H1 (cell line): ENCODE results near the gene SNAPC1. TPM values are rescaled to one million over a fixed set of nuclear protein-coding genes. Genes with fewer than 3 reads are reported as not detected.
A peak's percentile ranks its signal among the peaks of the same experiment; 100 is the strongest.

ENCODE experiments used
- CTCF ChIA-PET: fragments of 300-600 bp; sonication (Branson Sonifier 250); formaldehyde crosslinking; loops from one replicate; lab custom pipeline; 2021; ENCODE audit not compliant: partially characterized antibody; lab: Charles Lee
- POLR2A ChIA-PET: fragments of 300-600 bp; sonication (Branson Sonifier 250); formaldehyde crosslinking; loops from one replicate; lab custom pipeline; 2021; ENCODE audit warnings: inconsistent platforms; ENCODE audit not compliant: partially characterized antibody; lab: Charles Lee
- DNase-seq, 2 experiments: peaks; one replicate each; pipeline versions ENCODE4 v3.0.0 to v3.0.0-alpha.2; 2010 to 2022; ENCODE audit warnings: low spot score in 2 of 2, low read depth in 1 of 2, mixed read lengths in 1 of 2
- FAIRE-seq: peaks from 2 replicates; lab custom pipeline; 2011; peaks lifted over from hg19 to GRCh38; lab: Jason Lieb, UNC
- H2AFZ ChIP-seq: 2 replicates; pipeline ENCODE4 v1.8.1; 2012; ENCODE audit warnings: low read length, inconsistent platforms
- H2AK5ac ChIP-seq: 2 replicates; pipeline ENCODE4 v1.6.1; 2013; ENCODE audit warnings: low read depth, low read length
- H2BK120ac ChIP-seq: replicated peaks from 2 replicates; pipeline ENCODE3; 2013; ENCODE audit warnings: low read depth, low read length, inconsistent platforms
- H2BK12ac ChIP-seq: 2 replicates; pipeline ENCODE4 v1.6.1; 2013; ENCODE audit warnings: low read depth, low read length
- H2BK15ac ChIP-seq: 2 replicates; pipeline ENCODE4 v1.6.1; 2013; ENCODE audit warnings: low read length
- H2BK20ac ChIP-seq: 2 replicates; pipeline ENCODE4 v1.6.1; 2013; ENCODE audit warnings: low read length
- H2BK5ac ChIP-seq: 2 replicates; pipeline ENCODE4 v1.6.1; 2013; ENCODE audit warnings: low read depth, low read length
- H3K14ac ChIP-seq: 2 replicates; pipeline ENCODE4 v1.6.1; 2013; ENCODE audit warnings: inconsistent platforms; ENCODE audit not compliant: insufficient read length
- H3K18ac ChIP-seq: 2 replicates; pipeline ENCODE4 v1.6.1; 2013; ENCODE audit warnings: low read length; ENCODE audit errors: extremely low read depth
- H3K23ac ChIP-seq: 2 replicates; pipeline ENCODE4 v1.6.1; 2013; ENCODE audit warnings: inconsistent platforms; ENCODE audit not compliant: insufficient read length
- H3K23me2 ChIP-seq: 2 replicates; pipeline ENCODE4 v1.6.1; 2013; ENCODE audit warnings: low read depth, low read length
- H3K27ac ChIP-seq: 2 replicates; pipeline ENCODE4 v1.6.1; 2011; ENCODE audit warnings: low read depth, low read length, inconsistent platforms
- H3K27me3 ChIP-seq, 4 experiments: replicated peaks in 1 of 4; 1 replicate in 1 of 4; 2 replicates in 3 of 4; pipeline versions ENCODE4 v1.6.1 to v1.8.1; 2011 to 2013; ENCODE audit warnings: low read length in 3 of 4, mild to moderate bottlenecking in 3 of 4, inconsistent platforms in 2 of 4, mixed read lengths in 2 of 4, moderate library complexity in 1 of 4; ENCODE audit not compliant: control insufficient read depth in 3 of 4, insufficient read depth in 3 of 4; ENCODE audit errors: extremely low read depth in 1 of 4
- H3K36me3 ChIP-seq, 4 experiments: 2 replicates each; pipeline versions ENCODE4 v1.6.1 to v1.8.1; 2011 to 2013; ENCODE audit warnings: mild to moderate bottlenecking in 4 of 4, low read length in 3 of 4, moderate library complexity in 2 of 4, control low read depth in 1 of 4, inconsistent platforms in 1 of 4; ENCODE audit not compliant: insufficient read depth in 4 of 4, control insufficient read depth in 2 of 4
- H3K4ac ChIP-seq: replicated peaks from 2 replicates; pipeline ENCODE3; 2013; ENCODE audit warnings: low read length, low read depth, mixed read lengths, inconsistent platforms; ENCODE audit not compliant: insufficient read length
- H3K4me1 ChIP-seq, 4 experiments: replicated peaks in 1 of 4; 1 replicate in 1 of 4; 2 replicates in 3 of 4; pipeline versions ENCODE4 v1.6.1 to v1.8.1; 2011 to 2013; ENCODE audit warnings: low read length in 3 of 4, inconsistent platforms in 2 of 4, mixed read lengths in 1 of 4; ENCODE audit not compliant: insufficient read depth in 4 of 4, control insufficient read depth in 3 of 4
- H3K4me2 ChIP-seq, 2 experiments: 2 replicates each; pipeline versions ENCODE4 v1.6.1 to v1.8.1; 2011 to 2013; ENCODE audit warnings: low read depth in 2 of 2, low read length in 2 of 2, control low read depth in 1 of 2, inconsistent platforms in 1 of 2, mild to moderate bottlenecking in 1 of 2; ENCODE audit not compliant: insufficient read depth in 1 of 2
- H3K4me3 ChIP-seq, 4 experiments: fragments of 200-600, 300-600 bp in 1 of 4; sonication (generic), shearing (Covaris generic), sonication (Bioruptor Twin) in 1 of 4; 2 replicates each; pipeline versions ENCODE4 v1.5.1 to v1.8.1; 2011 to 2016; ENCODE audit warnings: low read length in 4 of 4, low read depth in 3 of 4, control low read depth in 2 of 4, inconsistent platforms in 2 of 4, mild to moderate bottlenecking in 2 of 4, mixed read lengths in 1 of 4, moderate library complexity in 1 of 4; ENCODE audit not compliant: insufficient read depth in 2 of 4; ENCODE audit errors: extremely low read depth in 1 of 4
- H3K56ac ChIP-seq: replicated peaks from 2 replicates; pipeline ENCODE3; 2013; ENCODE audit warnings: low read depth, mild to moderate bottlenecking, mixed read lengths, low read length, inconsistent platforms; ENCODE audit not compliant: insufficient read length
- H3K79me1 ChIP-seq: 2 replicates; pipeline ENCODE4 v1.6.1; 2013; ENCODE audit warnings: low read depth, low read length, control low read depth
- H3K79me2 ChIP-seq, 2 experiments: 2 replicates each; pipeline versions ENCODE4 v1.6.1 to v1.8.1; 2012 to 2013; ENCODE audit warnings: low read length in 2 of 2, mild to moderate bottlenecking in 2 of 2, inconsistent platforms in 1 of 2; ENCODE audit not compliant: insufficient read depth in 2 of 2, control insufficient read depth in 1 of 2
- H3K9ac ChIP-seq, 4 experiments: replicated peaks in 1 of 4; 1 replicate in 1 of 4; 2 replicates in 3 of 4; pipeline versions ENCODE4 v1.6.1 to v1.8.1; 2011 to 2013; ENCODE audit warnings: low read depth in 3 of 4, low read length in 3 of 4, control low read depth in 2 of 4, mild to moderate bottlenecking in 2 of 4, moderate library complexity in 2 of 4, inconsistent platforms in 1 of 4; ENCODE audit errors: extremely low read depth in 1 of 4
- H3K9me3 ChIP-seq, 2 experiments: 2 replicates each; pipeline versions ENCODE4 v1.6.1 to v1.8.1; 2012 to 2013; ENCODE audit warnings: mild to moderate bottlenecking in 2 of 2, moderate library complexity in 2 of 2, control low read depth in 1 of 2, inconsistent platforms in 1 of 2, low read depth in 1 of 2, low read length in 1 of 2, mixed read lengths in 1 of 2; ENCODE audit not compliant: insufficient read depth in 2 of 2
- H4K20me1 ChIP-seq, 2 experiments: replicated peaks in 1 of 2; 2 replicates each; pipeline versions ENCODE3 to v1.8.1; 2011 to 2013; ENCODE audit warnings: inconsistent platforms in 2 of 2, low read length in 2 of 2, mild to moderate bottlenecking in 1 of 2; ENCODE audit not compliant: insufficient read depth in 2 of 2, control insufficient read depth in 1 of 2
- H4K5ac ChIP-seq: 2 replicates; pipeline ENCODE4 v1.6.1; 2013; ENCODE audit warnings: low read length, low read depth, mixed read lengths, inconsistent platforms; ENCODE audit not compliant: insufficient read length
- H4K8ac ChIP-seq: 2 replicates; pipeline ENCODE4 v1.8.0; 2013; ENCODE audit warnings: mild to moderate bottlenecking, moderate library complexity, low read length, inconsistent platforms; ENCODE audit not compliant: insufficient read depth; ENCODE audit errors: extremely low read depth
- H4K91ac ChIP-seq: replicated peaks from 2 replicates; pipeline ENCODE3; 2013; ENCODE audit warnings: low read length, mixed read lengths, inconsistent platforms; ENCODE audit not compliant: insufficient read length
- ASH2L ChIP-seq: fragments of 200-600, 300-600 bp; sonication (generic); IDR thresholded peaks from one replicate; pipeline ENCODE4 v1.7.1; 2017; ENCODE audit warnings: low read length
- BACH1 ChIP-seq: IDR thresholded peaks from 2 replicates; pipeline ENCODE4 v1.6.1; 2012; ENCODE audit warnings: low read length, improper control_type of control experiment
- BCL11A ChIP-seq, 2 experiments: IDR thresholded peaks; one replicate each; pipeline ENCODE4 v1.6.1; 2011; ENCODE audit warnings: low read depth in 2 of 2, low read length in 2 of 2, mild to moderate bottlenecking in 2 of 2
- CREB1 ChIP-seq: IDR thresholded peaks from 2 replicates; pipeline ENCODE4 v1.6.1; 2012; ENCODE audit warnings: inconsistent platforms
- EP300 ChIP-seq, 2 experiments: IDR thresholded peaks; 1 replicate in 1 of 2; 2 replicates in 1 of 2; pipeline ENCODE4 v1.6.1; 2011 to 2012; ENCODE audit warnings: low read depth in 2 of 2, low read length in 2 of 2, mild to moderate bottlenecking in 2 of 2, borderline replicate concordance in 1 of 2, inconsistent platforms in 1 of 2, moderate library complexity in 1 of 2
- KDM5A ChIP-seq: fragments of 200-600 bp; IDR thresholded peaks from 2 replicates; pipeline ENCODE4 v1.7.1; 2012; ENCODE audit warnings: mild to moderate bottlenecking, low read length, inconsistent platforms, mixed read lengths
- NRF1 ChIP-seq: IDR thresholded peaks from 2 replicates; pipeline ENCODE4 v1.6.1; 2011; ENCODE audit warnings: mild to moderate bottlenecking, low read depth, low read length, improper control_type of control experiment
- SP1 ChIP-seq: IDR thresholded peaks from 2 replicates; pipeline ENCODE4 v1.6.1; 2011; ENCODE audit warnings: low read depth, low read length
- SUZ12 ChIP-seq: fragments of 200-600 bp; sonication (generic); IDR thresholded peaks from 2 replicates; pipeline ENCODE4 v1.6.1; 2012; ENCODE audit warnings: mild to moderate bottlenecking, inconsistent platforms, low read length, moderate library complexity, mixed read lengths
- WGBS, 2 experiments: shearing (Covaris generic) in 1 of 2; methylation state at CpG; one replicate each; pipeline versions ENCODE4 v1.1.6 to v1.1.7; 2013 to 2015; ENCODE audit warnings: low lambda C conversion rate in 2 of 2, mixed read lengths in 2 of 2, inconsistent platforms in 1 of 2, low coverage in 1 of 2, missing lambda C conversion rate in 1 of 2; ENCODE audit not compliant: insufficient replicate concordance in 2 of 2, insufficient coverage in 1 of 2, insufficient read length in 1 of 2; ENCODE audit errors: extremely low coverage in 1 of 2, missing lambda C conversion rate in 1 of 2; 5-methylcytosine and 5-hydroxymethylcytosine counted together
- polyA plus RNA-seq, 7 experiments: library from polyadenylated mRNA; depleted of rRNA in 3 of 7; stranded (reverse) in 5 of 7; unstranded in 2 of 7; fragments of >200 nt in 5 of 7; fragments of 200-250 nt in 2 of 7; gene quantifications; 1 replicate in 5 of 7; 2 replicates in 1 of 7; 4 replicates in 1 of 7; pipeline versions ENCODE4 v1.2.1 to v1.2.3, GENCODE V29; 2011 to 2013; ENCODE audit warnings: missing spikeins in 2 of 7, mixed read lengths in 2 of 7
- total RNA-seq: library from RNA; stranded (reverse); fragmentation: NEBNext Ultra II Directional; extraction: Animal tissue kit (Norgen Biotek cat#: 25700); gene quantifications from 2 replicates; pipeline ENCODE4 v1.2.1, GENCODE V29; 2021
- TF ChIP-seq, protein P1 (sequence below): IDR thresholded peaks from 2 replicates; pipeline ENCODE4 v1.6.1; 2012; ENCODE audit warnings: inconsistent platforms
- TF ChIP-seq, protein P2 (sequence below): IDR thresholded peaks from 2 replicates; pipeline ENCODE4 v1.6.1; 2011; ENCODE audit warnings: low read depth, mild to moderate bottlenecking, low read length; ENCODE audit not compliant: insufficient read depth

Gene SNAPC1
- total and polyA plus RNA-seq, 2 of the 8 experiments (the other 6 are each of a cell fraction or from before 2014, with no cell fraction given), result 5.8 to 11.1 TPM

GRCh38 chr14:61751475-61751989 is 10.7 kb upstream of the SNAPC1 start:
- Histone ChIP-seq H3K18ac (no peak overlapping the region), H2BK5ac (no peak overlapping the region; the same call in 1 of the 2 replicates), H3K36me3 (peaks cover 3 to 16% (median 7%) of the 10 kb centered on the region in 4 experiments; a peak in 5 of 8 replicates), H3K4me2 (peak overlapping the region; percentile 68 to 71), H3K9me3 (no peaks in the 10 kb centered on the region), H4K8ac (no peak overlapping the region; the same call in 1 of the 2 replicates), H2BK12ac (no peak overlapping the region), H3K14ac (no peak overlapping the region), H4K5ac (no peak overlapping the region), H2AK5ac (no peak overlapping the region), H3K79me2 (peaks cover 0 to 8% of the 10 kb centered on the region in 2 experiments; a peak in 1 of 4 replicates), H2BK15ac (no peak overlapping the region), H4K91ac (no peak overlapping the region), H2BK20ac (no peak overlapping the region), H3K9ac (no peak overlapping the region), H3K4me1 (peaks cover 0 to 5% (median 4%) of the 10 kb centered on the region in 4 experiments; a peak in 2 of 7 replicates), H3K4ac (no peak overlapping the region), H3K79me1 (no peaks in the 10 kb centered on the region), H3K23me2 (no peaks in the 10 kb centered on the region; the same call in 1 of the 2 replicates), H3K27me3 (no peaks in the 10 kb centered on the region), H3K27ac (0 out of 2 replicates have a peak overlapping the region, but pooled peaks have one; percentile 32), H4K20me1 (no peaks in the 10 kb centered on the region), H3K56ac (no peak overlapping the region), H3K23ac (no peak overlapping the region), H2BK120ac (no peak overlapping the region), H3K4me3 (peak overlapping the region; percentile 41 to 66 (median 45)), H2AFZ (no peak overlapping the region)
- WGBS, 2 experiments, result 68% methylated on average over 8 of the region's 8 CpGs; no CpG with 5 or more reads in 1 of the 2 experiments
- ChIA-PET CTCF (interaction anchor here (3.4 to 3.5 kb wide), 2 partner anchors 12 to 86 kb away, joined by 12 to 25 read pairs; partner anchors contain the start of gene SNAPC1), POLR2A (interaction anchor here (0.9 to 6.7 kb wide), 6 partner anchors 9 to 282 kb away, joined by 3 to 67 read pairs (median 4); partner anchors contain the start of genes HIF1A and SNAPC1)
- FAIRE-seq, result no peak
- no peak for DNase-seq
- no peak for TF ChIP-seq CREB1
- TF ChIP-seq SUZ12, result no peak
- no peak for TF ChIP-seq ASH2L
- TF ChIP-seq KDM5A, result no peak
- TF ChIP-seq, protein P1, sequence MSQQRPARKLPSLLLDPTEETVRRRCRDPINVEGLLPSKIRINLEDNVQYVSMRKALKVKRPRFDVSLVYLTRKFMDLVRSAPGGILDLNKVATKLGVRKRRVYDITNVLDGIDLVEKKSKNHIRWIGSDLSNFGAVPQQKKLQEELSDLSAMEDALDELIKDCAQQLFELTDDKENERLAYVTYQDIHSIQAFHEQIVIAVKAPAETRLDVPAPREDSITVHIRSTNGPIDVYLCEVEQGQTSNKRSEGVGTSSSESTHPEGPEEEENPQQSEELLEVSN, result no peak
- TF ChIP-seq SP1, result no peak
- TF ChIP-seq, protein P2, sequence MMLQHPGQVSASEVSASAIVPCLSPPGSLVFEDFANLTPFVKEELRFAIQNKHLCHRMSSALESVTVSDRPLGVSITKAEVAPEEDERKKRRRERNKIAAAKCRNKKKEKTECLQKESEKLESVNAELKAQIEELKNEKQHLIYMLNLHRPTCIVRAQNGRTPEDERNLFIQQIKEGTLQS, result no peak
- no peak for TF ChIP-seq EP300 (IDR thresholded peaks at IDR 0.05; ENCODE audit: borderline replicate concordance in 1 of 2, low read depth in 2 of 2, low read length in 2 of 2)
- no peak for TF ChIP-seq NRF1
- TF ChIP-seq BCL11A (IDR thresholded peaks at IDR 0.05; ENCODE audit: low read depth in 2 of 2, low read length in 2 of 2), result no peak
- no peak for TF ChIP-seq BACH1
